ENCODE results near the gene DUSP5.

Gene DUSP5

DNA sequence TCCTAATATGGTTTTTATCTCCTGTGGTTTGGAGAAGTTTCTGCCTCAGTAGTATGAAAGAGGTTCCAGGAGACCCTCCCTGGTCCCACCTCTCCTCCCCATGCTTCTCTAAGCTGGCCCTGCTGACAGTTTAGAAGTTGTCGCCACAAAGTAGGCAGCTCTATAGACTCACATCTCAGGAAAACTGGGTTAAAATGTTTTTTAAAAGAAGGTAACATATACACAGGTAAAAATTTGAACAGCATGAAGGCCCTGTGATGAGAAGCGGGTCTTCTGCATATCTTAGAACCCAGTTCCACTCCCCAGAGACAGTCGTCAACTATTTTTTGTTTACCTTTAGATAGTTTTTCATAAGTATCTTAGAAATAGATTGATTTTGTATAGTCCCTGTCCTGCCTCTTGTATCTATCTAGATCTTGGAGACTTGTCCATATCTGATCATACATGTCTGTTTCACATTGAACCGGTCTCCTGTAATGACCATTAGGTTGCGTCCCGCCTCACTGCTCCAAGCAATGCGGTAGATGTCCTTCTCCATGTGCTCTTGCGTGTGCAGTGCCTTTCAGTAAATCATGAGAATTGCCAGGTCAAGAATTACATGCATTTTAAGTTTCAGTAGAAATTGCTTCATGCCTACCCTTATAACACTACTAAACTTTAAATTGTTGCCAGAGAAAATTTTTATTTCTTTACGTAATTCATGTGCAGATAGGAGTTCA lies 2.2 kb downstream of the DUSP5 start:
- no peak for DNase-seq (ENCODE audit: low read depth in 1 of 2, low spot score in 1 of 2)

DNA sequence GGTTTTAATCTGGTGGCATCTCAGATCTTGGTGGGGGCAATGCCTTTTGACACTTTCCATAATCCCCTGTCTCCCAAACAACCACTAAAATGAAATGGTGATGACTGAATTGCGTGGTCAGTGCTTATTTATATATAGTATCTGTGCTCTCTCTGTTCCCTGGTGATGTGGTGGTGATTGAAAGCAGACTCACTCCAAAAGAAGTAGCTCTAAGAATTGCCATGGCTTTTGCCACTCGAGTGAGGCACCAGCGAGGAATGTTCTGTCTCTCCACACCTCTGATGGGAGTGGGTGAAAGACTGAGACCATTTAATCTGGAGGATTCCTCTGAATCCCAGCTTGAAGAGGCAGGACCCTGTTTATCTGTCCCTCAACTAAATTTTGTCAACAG lies 2.8 kb downstream of the DUSP5 start:
- no peak for DNase-seq (ENCODE audit: low read depth in 1 of 2, low spot score in 1 of 2)

DNA sequence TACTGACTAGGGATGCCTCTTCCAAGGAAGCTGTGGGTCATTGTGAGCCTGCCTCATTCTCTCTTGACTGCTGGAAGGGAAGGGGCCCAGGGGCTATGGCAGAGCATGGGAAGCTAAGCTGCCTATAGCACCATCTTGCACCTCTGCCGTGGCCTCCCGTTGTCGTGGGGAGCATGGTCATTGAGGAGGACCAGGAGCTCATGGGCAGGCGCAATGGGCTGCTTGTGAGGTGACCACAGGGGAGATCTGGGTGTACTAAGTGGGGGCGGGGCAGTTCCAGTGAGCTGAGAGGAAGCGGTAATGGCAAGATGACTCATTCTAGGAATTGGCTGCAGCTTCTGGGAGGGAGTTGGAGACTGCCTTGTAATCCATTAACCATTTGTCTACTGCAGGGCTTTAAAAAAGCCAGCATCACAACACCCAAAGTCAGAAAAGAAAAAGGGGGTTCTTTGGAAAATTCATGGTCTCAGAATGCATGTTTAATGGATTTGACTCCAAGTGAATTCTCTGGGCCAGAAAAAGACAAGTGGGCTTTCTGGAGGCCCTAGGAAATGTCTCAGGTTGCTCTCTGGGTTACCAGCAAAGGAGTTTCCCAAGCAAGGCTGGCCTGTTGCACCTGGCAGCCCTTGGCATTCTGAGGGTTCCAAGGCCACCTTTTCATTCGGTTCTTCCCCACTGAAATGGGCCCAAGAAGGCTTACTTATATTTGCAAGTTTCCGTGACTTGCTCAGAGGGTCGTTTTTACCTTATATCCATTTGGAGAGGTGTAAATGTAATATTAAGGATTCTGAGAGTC lies 3.6 kb downstream of the DUSP5 start:
- peak in 1 of 2 donors; percentile 39 for DNase-seq (ENCODE audit: low read depth in 1 of 2, low spot score in 1 of 2)

DNA sequence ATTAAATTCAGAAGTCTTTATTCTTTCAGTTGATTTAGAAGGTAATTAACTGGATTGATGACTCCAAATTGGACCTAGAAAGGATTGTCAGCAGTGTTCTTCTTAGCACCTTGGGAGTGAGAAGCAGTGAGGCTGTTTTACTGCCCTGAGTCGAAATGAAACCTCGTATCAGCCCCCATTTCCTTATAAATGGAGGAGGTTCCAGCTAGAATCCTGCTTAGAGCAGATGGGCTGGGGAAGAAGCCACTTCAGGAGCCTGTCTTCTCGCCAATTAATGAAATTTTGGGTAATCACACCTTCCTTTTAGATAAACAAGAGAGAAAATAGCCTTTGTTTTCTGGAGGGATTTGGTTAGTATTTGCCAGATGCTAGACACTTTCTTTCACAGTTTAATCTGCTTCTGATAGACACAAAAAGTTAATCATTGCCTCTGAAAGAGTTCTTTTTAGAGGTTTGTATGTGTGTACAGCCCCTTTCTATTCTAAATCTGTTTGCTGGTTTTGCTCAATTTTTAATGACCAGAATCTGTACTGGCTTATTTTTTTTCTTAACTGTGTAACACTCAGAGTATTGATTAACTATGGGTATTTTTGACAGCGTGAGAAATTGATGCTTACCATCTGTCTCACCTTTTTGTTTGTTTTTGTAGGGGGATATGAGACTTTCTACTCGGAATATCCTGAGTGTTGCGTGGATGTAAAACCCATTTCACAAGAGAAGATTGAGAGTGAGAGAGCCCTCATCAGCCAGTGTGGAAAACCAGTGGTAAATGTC lies 4.6 kb downstream of the DUSP5 start:
- DNase-seq (ENCODE audit: low read depth in 1 of 2, low spot score in 1 of 2) = no peak

DNA sequence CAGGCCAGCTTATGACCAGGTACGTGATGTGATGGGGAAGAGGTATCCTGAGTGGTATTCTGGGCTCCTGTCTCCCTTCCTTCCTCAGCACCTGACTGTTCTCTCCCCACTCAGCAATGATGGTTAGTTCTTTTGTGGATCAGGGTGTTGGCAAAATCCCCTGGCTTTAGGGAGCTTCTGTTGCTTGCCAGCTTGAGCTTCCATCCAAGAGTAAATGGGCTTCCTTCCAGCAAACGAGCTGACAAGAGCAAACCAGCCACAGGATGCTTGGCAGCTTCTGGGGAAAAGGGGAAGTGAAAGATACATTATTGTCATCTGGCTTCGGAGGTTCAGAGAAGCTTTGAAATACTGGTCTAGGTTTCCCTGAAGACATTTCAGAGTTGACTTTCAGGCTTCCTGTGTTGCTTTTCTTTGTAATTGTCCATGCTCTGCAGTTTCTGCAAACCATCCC lies 5.2 kb downstream of the DUSP5 start:
- DNase-seq (ENCODE audit: low read depth in 1 of 2, low spot score in 1 of 2) = no peak

DNA sequence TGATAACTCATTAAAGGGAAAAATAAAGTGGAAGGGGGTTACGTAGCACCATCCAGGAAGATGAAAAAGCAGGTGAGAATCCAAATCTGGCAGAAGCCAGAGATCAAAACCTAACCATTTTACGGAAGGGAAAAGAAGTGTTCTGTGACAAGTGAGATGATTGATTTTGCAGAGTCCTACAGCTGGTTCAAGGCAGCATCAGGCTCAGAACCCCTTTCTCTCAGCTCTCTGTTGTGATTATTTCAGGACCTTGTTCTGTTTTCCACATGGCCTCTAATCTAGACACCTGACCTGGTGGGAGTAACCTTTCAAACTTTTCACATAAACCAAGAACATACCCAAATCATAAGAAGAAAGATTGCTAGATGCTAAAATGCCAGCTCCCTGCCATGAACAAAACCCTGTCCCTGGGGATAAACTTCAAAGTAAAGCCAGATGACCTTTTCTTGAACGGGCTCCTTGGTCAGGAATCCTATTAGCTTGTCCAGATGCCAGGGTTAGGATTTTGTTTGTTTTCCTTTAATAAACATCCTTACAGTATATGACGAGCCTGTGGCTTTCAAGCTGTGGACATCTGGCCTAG lies 5.9 kb downstream of the DUSP5 start:
- DNase-seq (ENCODE audit: low read depth in 1 of 2, low spot score in 1 of 2) = no peak

DNA sequence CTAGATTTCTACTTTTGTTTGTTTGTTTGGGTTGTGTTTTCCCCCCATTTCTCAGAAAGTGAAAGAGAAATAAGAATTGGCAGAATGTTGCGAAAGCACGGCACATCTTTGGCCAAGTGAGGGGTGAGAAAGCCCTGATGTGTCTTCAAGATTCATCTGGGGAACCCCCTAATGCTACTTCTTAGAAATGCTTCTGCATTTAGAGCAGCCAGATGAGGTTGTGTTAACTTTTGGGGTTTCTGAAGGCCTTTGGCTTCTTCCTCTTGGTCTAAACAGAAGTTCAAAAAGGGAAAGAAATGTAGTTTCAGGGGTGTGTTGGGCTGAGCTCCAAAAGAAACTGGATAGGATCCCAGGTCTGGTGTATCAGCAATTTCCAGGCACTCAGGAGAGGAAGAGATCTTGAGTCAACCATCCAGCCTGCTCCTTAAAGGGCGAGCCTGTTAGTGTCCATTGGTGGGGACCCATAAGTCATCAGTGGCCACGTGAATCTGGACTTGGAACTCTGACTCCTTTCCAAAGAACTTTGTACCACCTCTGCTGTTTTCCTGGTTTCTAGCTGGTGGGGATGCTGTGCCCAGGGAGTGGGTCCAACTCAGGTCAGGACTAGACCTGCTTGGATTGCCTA lies 6.5 kb downstream of the DUSP5 start:
- peak in 1 of 2 donors; percentile 39 for DNase-seq (ENCODE audit: low read depth in 1 of 2, low spot score in 1 of 2)

DNA sequence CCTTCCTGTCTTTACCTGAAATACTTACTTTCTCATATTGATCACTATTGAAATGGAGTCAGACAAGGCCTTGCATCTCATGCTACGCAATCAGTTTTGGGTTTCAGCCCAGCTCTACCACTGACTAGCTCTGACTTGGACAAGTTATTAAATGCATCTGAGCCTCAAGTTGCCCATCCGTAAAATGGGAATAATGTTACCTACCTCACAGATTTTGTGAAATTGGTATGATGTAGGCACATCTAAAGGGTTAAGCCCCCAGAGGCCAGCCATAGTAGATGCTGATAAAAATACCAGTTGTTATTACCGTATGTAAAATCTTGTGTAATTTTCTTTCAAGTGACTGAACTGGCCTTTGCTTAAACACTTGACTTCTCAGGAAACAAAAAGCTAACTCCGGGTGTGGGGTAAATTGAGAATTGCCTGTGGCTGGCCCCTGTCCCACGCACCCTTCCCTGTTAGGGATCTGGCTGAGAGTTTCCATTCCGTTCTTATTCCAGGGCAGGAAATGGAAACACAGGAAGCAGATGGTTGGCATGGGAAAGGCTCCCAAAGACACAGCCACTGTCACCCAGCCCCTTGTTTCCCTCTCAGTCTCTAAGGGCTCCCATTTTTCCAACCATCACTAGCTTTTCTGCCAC lies 7.5 kb downstream of the DUSP5 start:
- no peak for DNase-seq (ENCODE audit: low read depth in 1 of 2, low spot score in 1 of 2)

DNA sequence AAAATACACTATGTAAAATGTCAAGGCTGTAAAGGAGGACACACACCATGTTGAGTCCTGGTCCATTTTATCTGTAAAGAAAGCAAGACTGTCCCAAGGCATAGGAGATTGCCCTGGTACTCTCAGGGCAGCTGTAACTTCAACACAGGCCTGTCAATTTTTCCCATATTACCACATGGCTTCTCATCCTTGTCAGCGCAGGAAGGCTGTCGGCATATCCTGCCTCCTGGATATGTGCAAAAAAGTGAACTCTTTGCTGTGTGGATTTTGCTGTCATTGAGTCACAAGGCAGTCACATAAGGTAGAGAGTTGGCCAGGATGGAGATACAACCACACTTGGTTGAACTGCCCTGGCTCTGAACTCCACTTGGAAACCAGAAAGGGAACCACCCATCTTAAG lies 8.7 kb downstream of the DUSP5 start:
- no peak for DNase-seq (ENCODE audit: low read depth in 1 of 2, low spot score in 1 of 2)

DNA sequence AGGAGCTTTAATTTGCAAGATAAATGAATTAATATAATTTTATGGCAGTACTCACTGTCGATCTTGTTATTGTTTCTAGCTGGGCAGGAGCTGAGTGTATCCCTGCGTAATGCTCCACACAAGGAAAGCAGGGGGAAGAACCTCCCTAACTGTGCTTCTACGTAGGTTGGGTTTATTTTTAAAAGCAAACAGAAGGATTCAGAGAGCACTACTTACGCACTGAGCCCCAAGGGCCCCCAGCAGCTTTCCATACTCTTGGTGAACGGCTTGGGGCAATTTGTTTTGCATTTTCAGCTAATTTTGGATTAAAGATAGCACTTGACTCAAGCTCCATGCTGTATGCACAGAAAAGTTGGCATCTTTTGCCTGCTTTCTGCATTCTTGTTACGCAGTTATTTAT lies 9.6 kb downstream of the DUSP5 start:
- DNase-seq (ENCODE audit: low read depth in 1 of 2, low spot score in 1 of 2) = no peak

DNA sequence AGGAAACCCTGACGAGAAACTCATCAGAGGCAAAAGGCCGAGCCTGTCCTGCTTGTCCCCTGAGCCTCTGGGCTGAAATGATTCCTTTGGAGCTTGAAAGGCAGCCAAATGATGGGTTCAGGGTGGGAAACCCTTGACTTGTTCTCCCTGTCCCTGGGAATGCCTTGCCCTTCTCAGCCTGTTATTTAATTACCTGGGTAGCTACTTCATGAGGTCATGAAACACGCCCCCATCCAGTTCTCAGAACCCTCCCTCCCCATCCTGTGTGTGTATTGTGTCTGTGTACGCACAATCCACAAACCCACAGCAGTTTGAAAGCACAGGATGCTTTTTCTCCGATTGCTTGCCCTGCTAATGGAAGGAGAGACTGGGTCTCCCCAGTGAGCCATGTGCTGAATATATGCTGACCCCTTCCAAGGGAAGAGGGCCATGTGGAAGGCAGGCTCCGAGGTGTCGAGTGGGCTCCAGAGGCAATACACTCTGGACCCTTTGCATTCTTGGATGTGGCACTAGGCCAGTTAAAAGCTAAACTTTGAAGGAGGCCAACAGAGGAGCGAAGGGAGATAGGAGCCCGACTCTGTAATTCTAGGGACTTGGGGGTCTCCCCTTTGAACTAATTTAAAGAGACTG lies 10.6 kb downstream of the DUSP5 start:
- DNase-seq (ENCODE audit: low read depth in 1 of 2, low spot score in 1 of 2) = no peak

DNA sequence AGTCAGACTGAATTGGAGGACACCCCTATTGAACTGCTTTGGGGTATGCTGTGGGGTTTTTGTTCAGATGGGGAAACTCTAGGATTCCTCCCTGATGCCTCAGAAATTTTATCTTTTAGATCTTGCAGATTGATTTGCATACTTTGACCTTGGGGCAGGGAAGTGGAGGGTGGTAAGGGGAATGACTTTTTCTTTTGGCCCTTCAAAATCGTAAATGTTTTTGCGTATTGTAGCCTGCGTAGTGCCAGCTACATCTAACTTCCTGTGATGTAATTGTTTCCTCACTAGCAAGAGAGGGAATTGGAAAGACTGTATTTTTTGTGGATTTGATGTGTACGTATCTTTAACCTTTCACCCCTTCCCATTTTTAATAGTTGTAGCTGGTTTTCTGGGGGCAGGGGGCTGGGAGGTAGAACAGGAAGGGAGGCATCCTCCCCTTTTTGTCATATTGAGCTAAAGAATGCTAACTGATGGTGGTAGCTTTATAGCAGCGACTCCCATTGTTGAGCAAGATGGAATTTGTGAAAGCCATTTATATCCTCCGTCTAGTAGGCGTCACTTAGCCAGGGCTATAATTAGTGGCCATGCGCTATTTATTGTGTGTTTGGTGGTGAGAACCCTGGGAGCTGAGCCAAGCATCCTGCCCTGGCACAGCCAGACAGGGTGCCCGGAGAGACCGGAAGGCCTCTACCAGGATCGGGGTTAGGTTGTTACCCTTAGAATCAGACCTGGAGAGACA lies 11.3 kb downstream of the DUSP5 start:
- DNase-seq (ENCODE audit: low read depth in 1 of 2, low spot score in 1 of 2) = no peak

DNA sequence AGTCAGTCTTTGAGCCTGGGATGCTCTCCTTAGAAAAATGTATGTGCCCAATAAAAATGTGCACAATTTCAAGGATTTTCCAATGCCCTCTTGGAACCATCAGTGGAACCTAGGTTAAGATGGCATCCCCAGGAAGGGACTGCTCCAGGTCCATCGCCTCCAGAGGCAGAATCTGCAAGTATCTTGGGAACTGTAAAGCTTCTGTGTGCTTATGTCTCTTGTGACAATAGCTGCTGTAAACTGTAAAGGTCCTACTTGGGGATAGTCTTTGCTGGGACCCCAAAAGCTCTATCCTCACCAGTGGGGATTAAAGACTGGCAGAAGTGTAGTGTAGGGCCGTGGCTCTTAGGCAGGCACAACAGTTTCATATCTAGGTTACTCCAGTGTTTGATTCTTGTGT lies 11.9 kb downstream of the DUSP5 start:
- DNase-seq (ENCODE audit: low read depth in 1 of 2, low spot score in 1 of 2) = no peak

DNA sequence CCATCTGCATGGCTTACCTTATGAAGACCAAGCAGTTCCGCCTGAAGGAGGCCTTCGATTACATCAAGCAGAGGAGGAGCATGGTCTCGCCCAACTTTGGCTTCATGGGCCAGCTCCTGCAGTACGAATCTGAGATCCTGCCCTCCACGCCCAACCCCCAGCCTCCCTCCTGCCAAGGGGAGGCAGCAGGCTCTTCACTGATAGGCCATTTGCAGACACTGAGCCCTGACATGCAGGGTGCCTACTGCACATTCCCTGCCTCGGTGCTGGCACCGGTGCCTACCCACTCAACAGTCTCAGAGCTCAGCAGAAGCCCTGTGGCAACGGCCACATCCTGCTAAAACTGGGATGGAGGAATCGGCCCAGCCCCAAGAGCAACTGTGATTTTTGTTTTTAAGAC lies 12.4 kb downstream of the DUSP5 start:
- no peak for DNase-seq (ENCODE audit: low read depth in 1 of 2, low spot score in 1 of 2)

DNA sequence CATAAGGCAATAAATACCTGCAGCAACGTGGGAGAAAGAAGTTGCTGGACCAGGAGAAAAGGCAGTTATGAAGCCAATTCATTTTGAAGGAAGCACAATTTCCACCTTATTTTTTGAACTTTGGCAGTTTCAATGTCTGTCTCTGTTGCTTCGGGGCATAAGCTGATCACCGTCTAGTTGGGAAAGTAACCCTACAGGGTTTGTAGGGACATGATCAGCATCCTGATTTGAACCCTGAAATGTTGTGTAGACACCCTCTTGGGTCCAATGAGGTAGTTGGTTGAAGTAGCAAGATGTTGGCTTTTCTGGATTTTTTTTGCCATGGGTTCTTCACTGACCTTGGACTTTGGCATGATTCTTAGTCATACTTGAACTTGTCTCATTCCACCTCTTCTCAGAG lies 13.0 kb downstream of the DUSP5 start:
- no peak for DNase-seq (ENCODE audit: low read depth in 1 of 2, low spot score in 1 of 2)

DNA sequence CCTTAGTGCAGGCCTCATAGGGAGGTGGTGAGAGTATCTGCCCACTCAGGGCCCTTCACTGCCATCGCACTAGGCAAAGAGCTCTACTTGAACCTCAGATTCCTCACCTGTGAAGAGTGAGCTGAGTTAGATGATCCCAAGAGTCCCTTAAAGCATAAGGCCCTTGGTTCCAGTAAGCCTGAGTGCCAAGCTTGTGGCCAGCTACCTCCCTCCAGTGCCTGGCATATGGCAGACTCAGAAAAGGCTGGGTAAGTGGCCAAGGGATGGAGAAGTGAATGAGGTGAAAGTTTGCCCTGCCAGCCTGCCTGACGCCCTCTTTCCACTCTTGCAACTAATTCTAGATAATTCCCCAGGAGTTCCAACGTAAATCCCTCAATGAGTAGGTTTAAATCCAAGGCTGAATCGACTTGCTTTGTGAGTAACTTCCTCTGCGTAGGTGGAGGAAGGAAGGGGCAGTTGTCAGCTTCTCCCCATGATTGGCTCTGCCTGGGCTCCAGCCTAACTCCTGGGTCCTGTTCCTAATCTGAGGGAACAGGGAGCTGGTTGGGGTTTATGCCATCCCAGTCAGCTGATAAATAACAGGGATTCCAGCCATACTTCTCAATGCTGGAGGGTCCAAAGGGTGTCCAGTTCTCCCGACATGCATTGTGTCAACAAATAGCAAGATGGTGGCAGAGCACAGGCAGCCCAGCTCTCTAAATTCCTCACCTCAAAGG lies 14.2 kb downstream of the DUSP5 start:
- no peak for DNase-seq (ENCODE audit: low read depth in 1 of 2, low spot score in 1 of 2)

DNA sequence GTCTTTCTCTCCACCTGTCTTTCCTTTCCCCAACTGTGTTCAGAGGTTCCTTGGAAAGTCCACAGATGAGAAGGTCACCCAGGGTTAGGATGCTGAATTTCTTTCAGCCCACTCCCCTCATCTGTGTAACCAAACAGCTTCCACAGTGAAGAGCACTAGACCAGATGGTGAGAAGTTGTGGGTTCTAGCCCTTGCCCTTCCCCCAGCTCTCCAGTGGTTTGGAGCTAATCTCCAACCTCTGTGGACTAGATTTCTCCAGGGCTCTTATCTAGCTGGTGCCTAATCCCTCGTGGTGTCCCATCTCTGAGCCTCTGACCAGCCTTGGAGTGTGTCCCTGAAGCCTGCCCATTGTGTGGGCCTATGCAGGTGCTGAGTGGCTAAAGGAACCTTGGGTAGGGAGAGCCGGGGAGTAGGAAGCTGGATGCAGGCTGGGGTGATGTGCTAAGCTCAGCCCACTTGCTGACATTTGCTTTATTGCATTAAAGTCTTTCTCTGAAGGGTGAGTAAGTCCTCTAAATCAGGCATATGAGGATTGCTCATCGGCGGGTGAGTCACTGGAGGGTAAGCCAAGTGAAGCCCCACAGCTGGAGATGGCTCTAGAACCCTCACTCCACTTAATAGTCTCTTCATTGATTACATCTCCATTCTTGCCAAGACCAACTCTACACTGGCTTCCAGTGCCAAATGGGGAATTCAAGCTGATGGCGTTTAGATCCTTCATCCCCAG lies 14.9 kb downstream of the DUSP5 start:
- DNase-seq (ENCODE audit: low read depth in 1 of 2, low spot score in 1 of 2) = no peak

DNA sequence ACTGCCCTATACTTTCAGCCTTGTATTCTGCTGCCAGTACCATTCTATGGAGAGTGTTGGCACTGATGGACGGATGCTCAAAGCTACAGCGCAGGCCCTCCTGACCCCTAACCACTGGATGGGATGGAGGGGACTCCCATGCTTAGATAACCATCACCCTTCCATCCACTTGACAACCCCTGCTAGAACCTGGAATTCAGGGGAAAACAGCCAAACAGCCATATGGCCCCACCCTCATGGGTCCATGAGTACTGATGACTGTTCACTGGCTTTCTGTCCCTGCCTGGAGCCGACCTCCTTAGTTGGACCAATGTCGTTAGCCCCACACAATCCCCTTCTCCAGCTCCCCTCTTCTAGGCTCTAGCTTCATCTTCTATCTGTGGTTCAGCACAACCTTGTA lies 16.2 kb downstream of the DUSP5 start:
- no peak for DNase-seq (ENCODE audit: low read depth in 1 of 2, low spot score in 1 of 2)

All from activated T-helper 1 cell treated with anti-CD3 and anti-CD28 coated beads, Interleukin-2, amount 50 U/mL, for 16 hours (primary cell).